Stimulated activated CD4-positive, alpha-beta T cell treated with anti-CD3 and anti-CD28 coated beads, Interleukin-12 subunit alpha, Interleukin-12 subunit beta, amount 100 ng/mL, for 4 hours (primary cell): ENCODE data around the gene B3GALT5.
"Not testable (repeated sequence)": the region's sequence is repeated elsewhere in the genome, so short reads cannot be mapped to it uniquely, and the experiment has no call there.

Experiments used
- DNase-seq: peaks from one replicate; pipeline ENCODE4 v3.0.0-alpha.2; 2020

Gene B3GALT5

GRCh38 chr21:39669485-39669884 lies 56.7 kb downstream of the B3GALT5 start:
- no peak for DNase-seq

- no peak for DNase-seq
These were observed 57.4 kb downstream of the B3GALT5 start for GRCh38 chr21:39669976-39670661.

- no peak for DNase-seq
These were observed 58.0 kb downstream of the B3GALT5 start for GRCh38 chr21:39670701-39671100.

DNA sequence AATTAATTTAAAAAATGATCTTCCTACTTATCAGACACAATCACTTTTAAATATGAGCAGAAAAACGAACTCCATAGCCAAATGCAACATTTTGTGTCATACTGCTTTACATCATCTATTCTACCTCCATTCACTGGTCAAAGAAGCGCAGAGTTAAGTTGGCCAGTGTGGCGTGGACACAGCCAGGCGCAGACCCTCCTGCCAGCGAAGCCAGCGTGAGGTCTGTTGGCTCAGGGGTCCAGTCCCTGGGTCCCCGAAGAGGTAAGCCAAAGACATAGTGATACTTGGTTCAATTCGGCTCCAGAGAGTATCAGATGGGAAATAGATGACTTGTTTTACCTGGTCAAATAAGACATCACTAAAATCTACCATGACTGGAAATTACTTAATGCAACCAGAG lies 59.2 kb downstream of the B3GALT5 start:
- no peak for DNase-seq

- no peak for DNase-seq
These were observed 60.4 kb downstream of the B3GALT5 start for GRCh38 chr21:39673163-39673562.

DNA sequence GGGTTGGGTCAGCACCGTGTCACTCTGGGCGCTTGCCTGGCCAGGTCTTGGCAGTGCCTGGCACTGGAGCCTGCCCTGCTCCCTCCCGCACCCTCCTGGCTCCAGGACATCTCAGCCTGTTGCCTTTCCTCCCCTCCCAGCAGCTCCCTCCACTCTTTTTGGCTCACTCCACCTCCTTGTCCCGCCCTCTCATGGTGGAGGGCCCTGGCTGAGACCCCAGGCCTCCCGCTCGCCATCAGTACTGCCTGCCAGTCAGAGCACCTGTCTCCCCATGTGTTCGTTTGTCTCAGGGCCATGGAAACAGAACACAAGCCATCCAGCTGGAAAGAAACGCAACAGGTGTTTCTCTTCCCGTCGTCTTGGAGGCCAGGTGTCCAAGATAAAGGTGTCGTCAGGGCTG lies 61.0 kb downstream of the B3GALT5 start:
- no peak for DNase-seq

GRCh38 chr21:39674801-39675200 lies 62.1 kb downstream of the B3GALT5 start:
- no peak for DNase-seq

GRCh38 chr21:39675590-39675989 lies 62.9 kb downstream of the B3GALT5 start:
- no peak for DNase-seq

GRCh38 chr21:39675993-39676661 lies 63.4 kb downstream of the B3GALT5 start:
- no peak for DNase-seq

- DNase-seq: no peak
These were observed 67.5 kb downstream of the B3GALT5 start for GRCh38 chr21:39680216-39680615.

- no peak for DNase-seq
These were observed 68.5 kb downstream of the B3GALT5 start for GRCh38 chr21:39681257-39681656.

DNA sequence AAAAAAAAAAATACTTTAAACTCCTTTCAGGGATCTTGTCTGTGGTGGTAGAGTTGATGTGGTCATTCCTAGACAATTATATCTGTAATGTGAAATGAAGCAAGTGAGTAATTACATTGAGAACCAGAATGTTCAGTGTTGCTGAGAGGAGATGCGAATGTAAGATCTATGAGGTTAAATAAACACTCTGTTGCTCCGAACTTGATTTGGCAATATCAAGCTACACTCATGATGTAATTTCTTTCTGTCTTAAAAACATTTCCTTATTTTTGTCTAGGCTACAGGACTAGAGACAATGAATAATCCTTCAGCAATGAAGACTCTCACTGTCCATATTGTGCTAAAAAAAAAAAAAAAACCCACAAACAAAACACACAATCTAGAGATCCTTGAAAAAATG lies 69.1 kb downstream of the B3GALT5 start:
- DNase-seq: no peak

- no peak for DNase-seq
These were observed 72.5 kb downstream of the B3GALT5 start for GRCh38 chr21:39685236-39685635.

- no peak for DNase-seq
These were observed 73.3 kb downstream of the B3GALT5 start for GRCh38 chr21:39685991-39686390.

DNA sequence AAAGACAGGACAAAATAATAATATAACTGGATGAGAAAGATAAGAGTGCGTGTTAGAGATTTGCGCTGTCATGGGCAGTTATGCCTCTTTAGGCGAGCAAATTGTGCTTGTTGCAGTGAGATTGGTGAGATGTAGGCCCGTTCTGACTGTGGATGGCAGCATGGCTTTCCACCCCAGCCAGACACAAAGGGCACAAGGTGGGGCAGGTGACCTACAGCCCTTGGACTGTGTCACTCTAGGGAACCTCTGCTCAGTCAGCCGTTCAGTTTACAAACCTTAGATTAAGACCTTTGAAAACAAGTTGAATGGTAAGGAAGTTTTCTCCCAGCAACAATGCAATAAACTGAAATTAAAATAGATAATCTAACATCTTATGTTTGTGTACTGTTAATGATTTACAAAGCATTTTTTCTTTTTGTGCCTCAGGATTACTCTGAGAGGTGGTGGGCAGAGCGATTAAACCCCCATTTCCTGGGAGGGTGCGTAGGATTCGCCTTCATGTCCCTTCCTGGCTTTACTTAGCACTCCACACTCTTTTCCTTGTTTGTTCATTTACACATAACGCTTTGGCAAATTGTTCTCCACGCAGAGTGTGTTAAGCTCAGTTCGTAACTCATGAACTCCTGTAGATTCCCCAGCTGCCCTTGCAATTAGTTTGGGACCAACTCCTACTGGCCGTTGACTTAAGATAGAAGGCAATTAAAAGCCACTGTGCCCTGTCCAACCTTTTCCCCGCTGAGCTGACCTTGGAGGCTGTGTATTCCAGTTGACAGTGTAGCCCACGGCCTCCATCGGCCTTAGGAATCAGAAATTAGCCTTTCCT lies 74.1 kb downstream of the B3GALT5 start:
- DNase-seq: no peak

DNA sequence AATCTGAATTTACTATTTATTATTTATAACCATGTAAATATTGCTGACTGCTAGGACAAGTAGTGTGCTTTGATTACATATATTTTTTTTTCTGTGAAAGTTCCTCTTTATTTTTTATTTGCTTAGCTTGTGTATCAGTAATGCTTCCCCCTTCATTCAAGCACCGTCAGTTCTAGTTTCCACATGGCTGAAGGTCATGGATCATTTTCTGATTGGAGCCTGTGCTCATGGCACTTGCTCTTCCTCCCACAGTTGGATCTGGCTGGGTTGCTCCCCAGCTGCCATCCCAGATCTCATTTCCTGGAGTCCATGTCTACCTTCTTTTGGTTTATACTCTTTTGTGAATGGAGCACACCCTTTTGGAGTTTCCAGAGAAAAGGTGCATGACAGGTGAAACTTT lies 75.3 kb downstream of the B3GALT5 start:
- DNase-seq: no peak

GRCh38 chr21:39689860-39690259 lies 77.1 kb downstream of the B3GALT5 start:
- DNase-seq: not testable (repeated sequence)

DNA sequence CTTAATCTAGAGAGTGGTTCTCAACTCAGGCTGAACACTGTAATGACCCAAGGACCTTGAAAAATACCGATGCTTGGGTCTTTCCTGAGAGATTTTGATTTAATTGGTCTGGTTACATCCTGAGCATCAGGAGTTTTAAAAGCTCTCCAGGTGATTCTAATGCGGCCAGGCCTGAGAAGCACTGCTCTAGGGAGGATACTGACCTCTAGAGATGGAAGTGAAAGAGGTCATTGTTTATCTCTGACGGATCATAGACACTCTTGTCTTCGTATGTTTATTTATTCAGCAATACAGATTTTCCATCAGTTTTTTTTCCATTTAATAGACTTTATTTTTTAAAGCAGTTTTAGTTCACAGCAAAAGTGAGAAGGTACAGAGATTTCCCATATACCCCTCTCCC lies 77.7 kb downstream of the B3GALT5 start:
- DNase-seq: no peak

DNA sequence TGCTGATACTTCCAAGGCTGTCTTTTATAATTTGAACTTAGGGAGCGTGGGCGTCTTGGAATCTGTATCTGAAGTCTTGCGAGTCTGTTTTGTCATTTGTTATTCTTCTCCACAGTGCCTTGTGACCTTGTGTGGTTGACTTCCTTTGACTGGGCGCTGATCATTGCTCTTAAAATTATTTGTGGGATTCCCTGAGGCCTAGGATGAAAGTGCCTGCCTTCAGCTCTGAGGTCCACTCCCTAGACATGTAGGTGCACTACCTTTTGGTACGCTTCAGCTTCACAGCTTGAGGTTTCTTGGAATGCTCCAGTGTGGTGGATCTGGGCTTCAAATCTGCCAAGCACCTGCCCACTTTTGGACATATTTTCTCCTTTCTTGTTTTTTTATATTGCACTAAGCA lies 82.0 kb downstream of the B3GALT5 start:
- DNase-seq: no peak

GRCh38 chr21:39696196-39696595 lies 83.5 kb downstream of the B3GALT5 start:
- no peak for DNase-seq

DNA sequence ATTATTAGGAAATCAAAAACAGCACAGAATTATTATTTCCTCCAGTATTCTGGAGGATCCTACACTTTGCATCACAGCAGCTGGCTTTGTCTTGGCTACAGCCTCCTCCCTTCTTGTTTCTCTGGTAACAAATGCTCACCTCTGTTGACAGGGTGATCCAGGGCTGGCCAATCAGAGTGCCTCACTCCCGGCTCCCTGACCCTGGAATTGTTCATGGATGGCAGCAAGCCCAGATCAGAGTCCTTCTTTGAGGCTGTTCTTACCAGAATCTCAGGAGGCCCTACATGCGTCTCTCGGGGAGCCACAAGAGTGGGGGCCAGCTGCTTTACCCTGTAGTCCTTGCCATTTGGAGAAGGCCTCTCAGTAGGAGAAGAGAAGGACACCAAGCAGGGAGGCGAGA lies 83.9 kb downstream of the B3GALT5 start:
- DNase-seq: no peak

- DNase-seq: no peak
These were observed 87.6 kb downstream of the B3GALT5 start for GRCh38 chr21:39700318-39700717.

- no peak for DNase-seq
These were observed 90.8 kb downstream of the B3GALT5 start for GRCh38 chr21:39703578-39703977.

- DNase-seq: no peak
These were observed 93.1 kb downstream of the B3GALT5 start for GRCh38 chr21:39705849-39706248.
